Body of pancreas (tissue), 4 donors: ENCODE measurements around the gene ANKRD34C. TPM values are rescaled to one million over a fixed set of nuclear protein-coding genes. Genes with fewer than 3 reads are reported as not detected.

Experiments used
- ATAC-seq: fragments of 150-250 bp; one replicate; pipeline ENCODE4 v1.9.1; 2016
- DNase-seq, 4 donors: peaks; one replicate each; pipeline ENCODE4 v3.0.0-alpha.2; 2019
- H3K27ac ChIP-seq, 4 donors: fragments of 200-600 bp; sonication (generic); 1 replicate in 3 of 4; 2 replicates in 1 of 4; pipeline versions ENCODE4 v1.5.1 to v1.6.1; 2016 to 2019; ENCODE audit warnings: mild to moderate bottlenecking in 1 of 4, mixed read lengths in 1 of 4, moderate library complexity in 1 of 4
- H3K27me3 ChIP-seq, 2 donors: fragments of 200-600 bp; sonication (generic); one replicate each; pipeline ENCODE4 v1.6.0; 2016; ENCODE audit warnings: mild to moderate bottlenecking in 1 of 2
- H3K36me3 ChIP-seq, 2 donors: fragments of 200-600 bp; sonication (generic); replicated peaks in 1 of 2; 2 replicates each; pipeline ENCODE4 v1.5.1; 2016; ENCODE audit warnings: low read depth in 2 of 2; ENCODE audit not compliant: insufficient read depth in 1 of 2
- H3K4me1 ChIP-seq: fragments of 200-600 bp; sonication (generic); one replicate; pipeline ENCODE4 v1.6.0; 2016
- H3K4me3 ChIP-seq, 2 donors: fragments of 200-600 bp; sonication (generic); 1 replicate in 1 of 2; 2 replicates in 1 of 2; pipeline ENCODE4 v1.5.1; 2016 to 2019
- H3K9me3 ChIP-seq, 3 donors: fragments of 200-600 bp; sonication (generic); 1 replicate in 2 of 3; 2 replicates in 1 of 3; pipeline ENCODE4 v1.5.1; 2016
- CTCF ChIP-seq, 7 experiments: fragments of 450-650 bp in 4 of 7; fragments of 200-600 bp in 3 of 7; sonication (generic) in 3 of 7; IDR thresholded peaks; one replicate each; pipeline ENCODE4 v1.5.1; 2016 to 2019; ENCODE audit warnings: antibody characterized with exemption in 7 of 7
- POLR2A ChIP-seq, 3 donors: fragments of 450-650 bp; IDR thresholded peaks; one replicate each; pipeline ENCODE4 v1.6.1; 2016; ENCODE audit warnings: antibody characterized with exemption in 3 of 3, mild to moderate bottlenecking in 2 of 3
- WGBS, 2 donors: methylation state at CpG; one replicate each; pipeline ENCODE4 v1.1.5; 2017; 5-methylcytosine and 5-hydroxymethylcytosine counted together
- intact Hi-C: fragments of 100-400 bp; cut with DNase I; formaldehyde crosslinking; loops from one replicate; pipeline ENCODE4 v1.15.1; 2023
- total RNA-seq, 2 donors: library from RNA; depleted of rRNA; stranded (reverse); fragments of >200 nt; gene quantifications; one replicate each; pipeline ENCODE4 v1.1.0, GENCODE V29; 2016

Gene ANKRD34C
- total RNA-seq, 2 donors from 2014 or later, result under 0.01 to 0.33 TPM

GRCh38 chr15:79265987-79266579 lies 16.4 kb upstream of the ANKRD34C start:
- Histone ChIP-seq H3K4me3 (no peak overlapping the region), H3K27ac (no peak overlapping the region), H3K9me3 (no peaks in the 10 kb centered on the region), H3K36me3 (no peaks in the 10 kb centered on the region), H3K4me1 (no peaks in the 10 kb centered on the region), H3K27me3 (no peaks in the 10 kb centered on the region)
- ATAC-seq (no peak), DNase-seq (no peak)
- intact Hi-C loops, result no loop called here
- 75 to 79% methylated on average over 3 of the region's 3 CpGs for WGBS, 2 donors
- TF ChIP-seq CTCF (IDR thresholded peaks at IDR 0.05), result no peak
- no peak for TF ChIP-seq POLR2A (IDR thresholded peaks at IDR 0.05)

- whole genome bisulfite sequencing, 2 donors, result 10 to 13% methylated on average over 34 to 46 of the region's 46 CpGs
Measured at GRCh38 chr15:79283252-79284048, 928 bp downstream of the ANKRD34C start.

GRCh38 chr15:79290642-79291275 lies 8.2 kb downstream of the ANKRD34C start:
- Histone ChIP-seq H3K4me1 (no peaks in the 10 kb centered on the region), H3K27me3 (no peaks in the 10 kb centered on the region), H3K4me3 (no peak overlapping the region), H3K27ac (no peak overlapping the region), H3K9me3 (no peaks in the 10 kb centered on the region), H3K36me3 (no peaks in the 10 kb centered on the region)
- TF ChIP-seq POLR2A (IDR thresholded peaks at IDR 0.05) (no peak), CTCF (IDR thresholded peaks at IDR 0.05) (no peak)
- 54 to 59% methylated on average over 6 of the region's 6 CpGs for WGBS, 2 donors
- intact Hi-C loops, result no loop called here
- ATAC-seq (no peak), DNase-seq (no peak)

More at GRCh38 chr15:79283252-79284048, 928 bp downstream of the ANKRD34C start:
- Histone ChIP-seq H3K9me3 (no peaks in the 10 kb centered on the region), H3K4me3 (no peak overlapping the region), H3K4me1 (peaks cover 3% of the 10 kb centered on the region), H3K27ac (no peak overlapping the region), H3K27me3 (peaks cover 0 to 14% of the 10 kb centered on the region in 2 donors), H3K36me3 (no peaks in the 10 kb centered on the region)
- ATAC-seq, result peak; percentile 53
- intact Hi-C loops, result no loop called here
- TF ChIP-seq POLR2A (IDR thresholded peaks at IDR 0.05) (no peak), CTCF (IDR thresholded peaks at IDR 0.05) (no peak)
- peak; percentile 27 to 61 (median 36) for DNase-seq

- H3K9me3 ChIP-seq, result no peaks in the 10 kb centered on the region
- no peaks in the 10 kb centered on the region for H3K27me3 ChIP-seq
- no peak overlapping the region for H3K4me3 ChIP-seq
- intact Hi-C loops, result no loop called here
- H3K36me3 ChIP-seq, result no peaks in the 10 kb centered on the region
- no peak for ATAC-seq
- no peak for DNase-seq
- H3K27ac ChIP-seq, result no peak overlapping the region
- no peak for TF ChIP-seq CTCF (IDR thresholded peaks at IDR 0.05)
- TF ChIP-seq POLR2A (IDR thresholded peaks at IDR 0.05), result no peak
- no peaks in the 10 kb centered on the region for H3K4me1 ChIP-seq
- WGBS, 2 donors, result 69 to 72% methylated on average over 4 of the region's 4 CpGs
Measured at GRCh38 chr15:79292011-79292410, 9.5 kb downstream of the ANKRD34C start.
